K562 (cell line): ENCODE measurements around the gene IL33. TPM values are rescaled to one million over a fixed set of nuclear protein-coding genes. Genes with fewer than 3 reads are reported as not detected.

ENCODE experiments used
- ATAC-seq: fragments of 200-7000 bp; cut with Tn5 transposase; 3 replicates; pipeline ENCODE4 v1.9.1; 2020; ENCODE audit warnings: moderate library complexity
- BruUV-seq: library from RNA; stranded (reverse); fragments of 400-500 nt; replicated peaks from 2 replicates; lab custom pipeline; 2021; lab: Mats Ljungman, UMichigan
- CTCF ChIA-PET: fragments of 300-600 bp; formaldehyde crosslinking; extraction: SDS; loops from one replicate; lab custom pipeline; 2021; ENCODE audit warnings: low intra/inter-chr PET ratio; lab: Yijun Ruan, JAX
- POLR2A ChIA-PET: fragments of 300-600, 350-650 bp; sonication (Branson Sonifier 250); formaldehyde crosslinking; extraction: SDS; loops from one replicate; lab custom pipeline; 2021; ENCODE audit warnings: antibody characterized with exemption, inconsistent platforms; lab: Yijun Ruan, JAX
- DNase-seq, 4 experiments: peaks; one replicate each; pipeline versions ENCODE4 v3.0.0 to v3.0.0-alpha.2; 2011 to 2018; ENCODE audit warnings: low spot score in 3 of 4, mixed read lengths in 3 of 4; ENCODE audit errors: extremely low read depth in 1 of 4
- FAIRE-seq: peaks from 2 replicates; lab custom pipeline; 2011; peaks lifted over from hg19 to GRCh38; lab: Jason Lieb, UNC
- H2AFZ ChIP-seq: 2 replicates; pipeline ENCODE4 v1.6.0; 2011; ENCODE audit warnings: low read depth, low read length, control low read depth, inconsistent platforms
- H3K27ac ChIP-seq: fragments of 200-600 bp; 3 replicates; pipeline ENCODE4 v1.8.0; 2011; ENCODE audit warnings: low read depth, mild to moderate bottlenecking, control low read depth, inconsistent platforms, low read length, moderate library complexity, mixed read lengths; ENCODE audit errors: extremely low read depth
- H3K27me3 ChIP-seq, 2 experiments: fragments of 300-600 bp in 1 of 2; 2 replicates in 1 of 2; 3 replicates in 1 of 2; pipeline versions ENCODE4 v1.6.0 to v1.8.0; 2011; ENCODE audit warnings: inconsistent platforms in 2 of 2, low read length in 2 of 2, mild to moderate bottlenecking in 1 of 2, mixed read lengths in 1 of 2, moderate library complexity in 1 of 2; ENCODE audit not compliant: control insufficient read depth in 2 of 2, insufficient read depth in 2 of 2
- H3K36me3 ChIP-seq: fragments of 300-600 bp; 3 replicates; pipeline ENCODE4 v1.8.0; 2011; ENCODE audit warnings: mild to moderate bottlenecking, low read length, inconsistent platforms; ENCODE audit not compliant: control insufficient read depth, insufficient read depth
- H3K4me1 ChIP-seq, 2 experiments: fragments of 200-600 bp in 1 of 2; replicated peaks in 1 of 2; 2 replicates in 1 of 2; 3 replicates in 1 of 2; pipeline versions ENCODE4 v1.5.1 to v1.8.0; 2011; ENCODE audit warnings: inconsistent platforms in 2 of 2, low read length in 2 of 2, mild to moderate bottlenecking in 1 of 2, mixed read lengths in 1 of 2, moderate library complexity in 1 of 2; ENCODE audit not compliant: control insufficient read depth in 2 of 2, insufficient read depth in 2 of 2
- H3K4me2 ChIP-seq: 2 replicates; pipeline ENCODE4 v1.6.1; 2011; ENCODE audit warnings: low read length, control low read depth, inconsistent platforms, mixed read lengths; ENCODE audit not compliant: insufficient read depth
- H3K4me3 ChIP-seq: fragments of 200-600 bp; sonication (generic), shearing (Covaris generic); 2 replicates; pipeline ENCODE4 v1.5.1; 2016; ENCODE audit warnings: control low read depth, inconsistent platforms
- H3K79me2 ChIP-seq: fragments of 200-600 bp; 3 replicates; pipeline ENCODE4 v1.8.0; 2011; ENCODE audit warnings: low read length, inconsistent platforms; ENCODE audit not compliant: control insufficient read depth, insufficient read depth
- H3K9ac ChIP-seq, 2 experiments: 2 replicates each; pipeline versions ENCODE4 v1.6.0 to v1.6.1; 2011; ENCODE audit warnings: low read depth in 2 of 2, low read length in 2 of 2, control low read depth in 1 of 2, inconsistent platforms in 1 of 2, mild to moderate bottlenecking in 1 of 2, mixed read lengths in 1 of 2; ENCODE audit not compliant: insufficient read depth in 1 of 2
- H3K9me1 ChIP-seq: one replicate; pipeline ENCODE4 v1.6.0; 2011; ENCODE audit warnings: inconsistent platforms, mild to moderate bottlenecking, low read length, moderate library complexity; ENCODE audit not compliant: control insufficient read depth, insufficient read depth
- H3K9me3 ChIP-seq: replicated peaks from 2 replicates; pipeline ENCODE4 v1.5.1; 2011; ENCODE audit warnings: low read depth, low read length, inconsistent platforms; ENCODE audit not compliant: control insufficient read depth, insufficient read depth
- H4K20me1 ChIP-seq: replicated peaks from 2 replicates; pipeline ENCODE4 v1.6.1; 2011; ENCODE audit warnings: low read length, inconsistent platforms, mixed read lengths; ENCODE audit not compliant: control insufficient read depth, insufficient read depth
- BDP1 ChIP-seq: IDR thresholded peaks from 3 replicates; pipeline ENCODE4 v1.6.1; 2011; ENCODE audit not compliant: insufficient read length, insufficient read depth
- BRCA1 ChIP-seq, 2 experiments: fragments of 450-650 bp in 1 of 2; sonication (generic) in 1 of 2; formaldehyde crosslinking in 1 of 2; IDR thresholded peaks; 2 replicates each; pipeline versions ENCODE4 v1.5.0 to v1.6.1; 2017 to 2020; ENCODE audit warnings: mild to moderate bottlenecking in 1 of 2, missing genetic modification reagents in 1 of 2
- HOMEZ ChIP-seq: fragments of 250-450 bp; sonication (Bioruptor Pico); IDR thresholded peaks from 2 replicates; pipeline ENCODE4 v1.4.0; 2020; ENCODE audit warnings: mild to moderate bottlenecking, moderate library complexity
- NFE2 ChIP-seq: IDR thresholded peaks from 2 replicates; pipeline ENCODE4 v1.6.1; 2014; ENCODE audit warnings: antibody characterized with exemption, low read depth
- NFYB ChIP-seq: IDR thresholded peaks from 2 replicates; pipeline ENCODE4 v1.6.1; 2011; ENCODE audit warnings: mild to moderate bottlenecking, moderate library complexity; ENCODE audit not compliant: insufficient read length; ENCODE audit errors: extremely low read depth
- NRF1 ChIP-seq, 2 experiments: fragments of 450-650 bp; IDR thresholded peaks in 1 of 2; conservative IDR thresholded peaks in 1 of 2; 2 replicates each; pipeline ENCODE4 v1.6.1; 2014; ENCODE audit warnings: mild to moderate bottlenecking in 2 of 2
- RBM39 ChIP-seq: fragments of 200-400 bp; formaldehyde crosslinking; optimal IDR thresholded peaks from 2 replicates; pipeline ENCODE3; 2018; ENCODE audit warnings: low read depth, low read length
- SREBF2 ChIP-seq: sonication (generic); formaldehyde crosslinking; IDR thresholded peaks from 2 replicates; pipeline ENCODE4 v1.4.0; 2020; ENCODE audit warnings: mild to moderate bottlenecking, missing genetic modification reagents
- TFAM ChIP-seq: fragments of 250-450 bp; sonication (Bioruptor Pico); conservative IDR thresholded peaks from 2 replicates; pipeline ENCODE4 v1.5.0; 2021; ENCODE audit warnings: mild to moderate bottlenecking, moderate library complexity
- ZNF174 ChIP-seq: fragments of 250-450 bp; sonication (Bioruptor Pico); IDR thresholded peaks from 2 replicates; pipeline ENCODE4 v1.4.0; 2020; ENCODE audit warnings: mild to moderate bottlenecking
- ZNF766 ChIP-seq: fragments of 200-800 bp; sonication (Bioruptor generic); conservative IDR thresholded peaks from 2 replicates; pipeline ENCODE4 v1.6.1; 2016; ENCODE audit warnings: missing genetic modification characterization, missing compliant biosample characterization
- WGBS: fragments of 100-300 bp; shearing (Covaris generic); methylation state at CpG from one replicate; pipeline ENCODE4 v1.1.6; 2016; ENCODE audit warnings: low coverage, mixed read lengths; ENCODE audit not compliant: insufficient coverage; ENCODE audit errors: missing lambda C conversion rate; 5-methylcytosine and 5-hydroxymethylcytosine counted together
- in situ Hi-C: fragments of 300-500 bp; cut with MboI; formaldehyde crosslinking; loops from 4 replicates; pipeline ENCODE4 v1.15.0; 2018; ENCODE audit warnings: inconsistent platforms, mixed read lengths
- intact Hi-C: fragments of 100-400 bp; cut with micrococcal nuclease; formaldehyde crosslinking; loops from 2 replicates; pipeline ENCODE4 v1.14.2; 2022
- polyA plus RNA-seq, 8 experiments: library from polyadenylated mRNA; depleted of rRNA in 4 of 8; stranded (reverse) in 5 of 8; unstranded in 3 of 8; fragments of >200 nt; fragmentation: Nextera tagmentation in 2 of 8; fragmentation: Illumina TruSeq in 1 of 8; extraction: Ambion mirVana in 2 of 8; extraction: Trizol in 1 of 8; gene quantifications; 2 replicates each; pipeline versions ENCODE4 v1.2.1 to v1.2.3, GENCODE V29; 2011 to 2014; ENCODE audit warnings: inconsistent platforms in 1 of 8, missing spikeins in 1 of 8
- total RNA-seq, 7 experiments: library from RNA; depleted of rRNA in 6 of 7; stranded (reverse); fragments of >200 nt in 6 of 7; fragmentation: Illumina TruSeq in 2 of 7; extraction: Trizol in 2 of 7; gene quantifications; 2 replicates each; pipeline versions ENCODE4 v1.2.1 to v1.2.3, GENCODE V29; 2011 to 2021; ENCODE audit warnings: low replicate concordance in 1 of 7

The IL33 gene
- total and polyA plus RNA-seq, 9 of the 15 experiments (the other 6 are each of a cell fraction or from before 2014, with no cell fraction given) = not detected

GRCh38 chr9:6214434-6214833 is 1.2 kb upstream of the IL33 start:
- DNase-seq = no peak
- Histone ChIP-seq H3K9me1 (no peaks in the 10 kb centered on the region), H3K79me2 (no peaks in the 10 kb centered on the region), H4K20me1 (no peaks in the 10 kb centered on the region), H3K4me3 (no peak overlapping the region)
- BruUV-seq = no TSS peak
- no peak for ATAC-seq
- intact Hi-C loops = no loop called here
- TF ChIP-seq NRF1 (conservative IDR thresholded peaks at IDR 0.05 in 1 of 2, IDR thresholded peaks at IDR 0.05 in 1 of 2) (no peak), ZNF766 (CRISPR knock-in tag) (no peak), HOMEZ (no peak), SREBF2 (CRISPR knock-in tag) (no peak), ZNF174 (CRISPR knock-in tag) (no peak), NFE2 (no peak), BDP1 (no peak), BRCA1 (IDR thresholded peaks at IDR 0.05) (no peak), BRCA1 (CRISPR knock-in tag; IDR thresholded peaks at IDR 0.05) (no peak), TFAM (CRISPR knock-in tag) (no peak), NFYB (no peak), RBM39 (no peak)
- TF ChIP-seq, all 486 proteins: peak for 0
- Histone ChIP-seq H3K4me1 (no peaks in the 10 kb centered on the region), H3K4me2 (no peak overlapping the region), H3K9me3 (no peaks in the 10 kb centered on the region), H3K27ac (no peak overlapping the region), H3K27me3 (no peaks in the 10 kb centered on the region), H2AFZ (no peak overlapping the region), H3K9ac (no peak overlapping the region), H3K36me3 (no peaks in the 10 kb centered on the region)
- in situ Hi-C loops = no loop called here
- ChIA-PET CTCF (no interaction called here), POLR2A (no interaction called here)
- FAIRE-seq = no peak
- WGBS = 0% methylated on average over 1 of the region's 1 CpG
